Karpas-422 (cell line): ENCODE data around the gene ABHD12. TPM values are rescaled to one million over a fixed set of nuclear protein-coding genes. Genes with fewer than 3 reads are reported as not detected.

Source experiments
- DNase-seq: peaks from one replicate; pipeline ENCODE4 v3.0.0-alpha.2; 2015
- H2AFZ ChIP-seq: fragments of 200-600 bp; sonication (generic); 2 replicates; pipeline ENCODE4 v1.6.1; 2014; ENCODE audit warnings: antibody characterized with exemption, low read length, mixed read lengths
- H3K27ac ChIP-seq: fragments of 200-600 bp; sonication (generic); 2 replicates; pipeline ENCODE4 v1.5.1; 2014; ENCODE audit warnings: mild to moderate bottlenecking, low read length, moderate library complexity
- H3K27me3 ChIP-seq: fragments of 200-600 bp; sonication (generic); 2 replicates; pipeline ENCODE4 v1.6.1; 2014; ENCODE audit warnings: low read length, mixed read lengths
- H3K36me3 ChIP-seq: fragments of 200-600 bp; sonication (generic); 2 replicates; pipeline ENCODE4 v1.6.1; 2014; ENCODE audit warnings: low read length, mixed read lengths; ENCODE audit not compliant: insufficient read depth
- H3K4me1 ChIP-seq: fragments of 200-600 bp; sonication (generic); 2 replicates; pipeline ENCODE4 v1.6.1; 2014; ENCODE audit warnings: mild to moderate bottlenecking, low read length, mixed read lengths
- H3K4me2 ChIP-seq: fragments of 200-600 bp; sonication (generic); 2 replicates; pipeline ENCODE4 v1.6.1; 2014; ENCODE audit warnings: low read length, low read depth, mild to moderate bottlenecking; ENCODE audit not compliant: poor library complexity, severe bottlenecking
- H3K4me3 ChIP-seq: fragments of 200-600 bp; sonication (generic); 2 replicates; pipeline ENCODE4 v1.5.1; 2014; ENCODE audit warnings: mild to moderate bottlenecking, antibody characterized with exemption, low read length, mixed read lengths
- H3K79me2 ChIP-seq: fragments of 200-600 bp; sonication (generic); 2 replicates; pipeline ENCODE4 v1.6.1; 2014; ENCODE audit warnings: mild to moderate bottlenecking, low read length, mixed read lengths
- H3K9ac ChIP-seq: fragments of 200-600 bp; sonication (generic); 2 replicates; pipeline ENCODE4 v1.6.0; 2014; ENCODE audit warnings: low read length
- H3K9me2 ChIP-seq: fragments of 200-600 bp; sonication (generic), shearing (Covaris generic); replicated peaks from 2 replicates; pipeline ENCODE4 v1.6.0; 2014; ENCODE audit warnings: mild to moderate bottlenecking, low read length, moderate library complexity; ENCODE audit not compliant: insufficient read depth
- H3K9me3 ChIP-seq: fragments of 300-700, 200-600 bp; sonication (generic); 2 replicates; pipeline ENCODE4 v1.6.1; 2014; ENCODE audit warnings: low read length, mixed read lengths
- H4K20me1 ChIP-seq: fragments of 200-600 bp; sonication (generic); 2 replicates; pipeline ENCODE4 v1.6.1; 2014; ENCODE audit warnings: mild to moderate bottlenecking, antibody characterized with exemption, low read length, low read depth; ENCODE audit not compliant: insufficient read depth
- total RNA-seq: library from RNA; depleted of rRNA; stranded (reverse); fragments of >200 nt; shearing (Covaris generic); gene quantifications from 2 replicates; pipeline ENCODE4 v1.2.3, GENCODE V29; 2014; ENCODE audit warnings: low replicate concordance

The ABHD12 gene
- total RNA-seq, 1 experiment from 2014 or later = 26.1 TPM

GRCh38 chr20:25292176-25292891 lies 98.3 kb downstream of the ABHD12 start:
- H3K9me3 ChIP-seq = no peaks in the 10 kb centered on the region

GRCh38 chr20:25291432-25292133 lies 99.1 kb downstream of the ABHD12 start:
- H2AFZ ChIP-seq = no peak overlapping the region
- H3K9ac ChIP-seq = no peak overlapping the region
- no peak overlapping the region for H3K27ac ChIP-seq
- H4K20me1 ChIP-seq = peaks cover 10% of the 10 kb centered on the region; the same call in 1 of the 2 replicates
- no peaks in the 10 kb centered on the region for H3K9me3 ChIP-seq
- H3K4me3 ChIP-seq = no peak overlapping the region
- no peak overlapping the region for H3K4me2 ChIP-seq
- H3K27me3 ChIP-seq = no peaks in the 10 kb centered on the region
- no peaks in the 10 kb centered on the region for H3K9me2 ChIP-seq
- H3K4me1 ChIP-seq = peaks cover 34% of the 10 kb centered on the region
- peaks cover 53% of the 10 kb centered on the region for H3K36me3 ChIP-seq
- no peak for DNase-seq
- H3K79me2 ChIP-seq = no peaks in the 10 kb centered on the region

More at GRCh38 chr20:25292176-25292891, 98.3 kb downstream of the ABHD12 start:
- Histone ChIP-seq H3K27ac (no peak overlapping the region), H3K4me3 (no peak overlapping the region), H3K79me2 (no peaks in the 10 kb centered on the region), H3K4me1 (peaks cover 42% of the 10 kb centered on the region), H4K20me1 (peaks cover 10% of the 10 kb centered on the region; the same call in 1 of the 2 replicates), H2AFZ (no peak overlapping the region), H3K36me3 (peaks cover 48% of the 10 kb centered on the region), H3K27me3 (no peaks in the 10 kb centered on the region), H3K9me2 (no peaks in the 10 kb centered on the region), H3K9ac (no peak overlapping the region), H3K4me2 (no peak overlapping the region)
- no peak for DNase-seq

GRCh38 chr20:25290646-25291431 lies 99.8 kb downstream of the ABHD12 start:
- no peak overlapping the region for H3K27ac ChIP-seq
- peaks cover 27% of the 10 kb centered on the region for H3K4me1 ChIP-seq
- no peaks in the 10 kb centered on the region for H3K9me3 ChIP-seq
- H3K4me3 ChIP-seq = no peak overlapping the region
- H3K79me2 ChIP-seq = no peaks in the 10 kb centered on the region
- no peak overlapping the region for H2AFZ ChIP-seq
- no peak overlapping the region for H3K4me2 ChIP-seq
- H4K20me1 ChIP-seq = peaks cover 10% of the 10 kb centered on the region; the same call in 1 of the 2 replicates
- no peaks in the 10 kb centered on the region for H3K9me2 ChIP-seq
- H3K36me3 ChIP-seq = peaks cover 53% of the 10 kb centered on the region
- H3K9ac ChIP-seq = no peak overlapping the region
- DNase-seq = no peak
- no peaks in the 10 kb centered on the region for H3K27me3 ChIP-seq

GRCh38 chr20:25289886-25290597 lies 100.6 kb downstream of the ABHD12 start:
- Histone ChIP-seq H3K36me3 (peaks cover 58% of the 10 kb centered on the region), H3K27ac (no peak overlapping the region), H3K9me2 (no peaks in the 10 kb centered on the region), H3K9me3 (no peaks in the 10 kb centered on the region), H3K4me3 (no peak overlapping the region), H3K9ac (no peak overlapping the region), H3K27me3 (no peaks in the 10 kb centered on the region), H2AFZ (no peak overlapping the region), H3K79me2 (no peaks in the 10 kb centered on the region), H3K4me2 (no peak overlapping the region), H3K4me1 (peaks cover 19% of the 10 kb centered on the region), H4K20me1 (peaks cover 14% of the 10 kb centered on the region; the same call in 1 of the 2 replicates)
- DNase-seq = no peak

GRCh38 chr20:25288291-25289181 lies 102.1 kb downstream of the ABHD12 start:
- peaks cover 60% of the 10 kb centered on the region for H3K36me3 ChIP-seq
- no peak overlapping the region for H2AFZ ChIP-seq
- no peaks in the 10 kb centered on the region for H3K79me2 ChIP-seq
- H3K9me3 ChIP-seq = no peaks in the 10 kb centered on the region
- peaks cover 19% of the 10 kb centered on the region; the same call in 1 of the 2 replicates for H4K20me1 ChIP-seq
- H3K27me3 ChIP-seq = no peaks in the 10 kb centered on the region
- H3K27ac ChIP-seq = no peak overlapping the region
- no peak overlapping the region for H3K4me2 ChIP-seq
- no peak overlapping the region for H3K4me3 ChIP-seq
- peaks cover 4% of the 10 kb centered on the region for H3K4me1 ChIP-seq
- H3K9ac ChIP-seq = no peak overlapping the region
- no peaks in the 10 kb centered on the region for H3K9me2 ChIP-seq
- DNase-seq = no peak

GRCh38 chr20:25287631-25288290 lies 102.9 kb downstream of the ABHD12 start:
- H3K4me1 ChIP-seq = no peaks in the 10 kb centered on the region
- DNase-seq = no peak
- H3K79me2 ChIP-seq = no peaks in the 10 kb centered on the region
- no peak overlapping the region for H3K4me2 ChIP-seq
- H3K36me3 ChIP-seq = peaks cover 59% of the 10 kb centered on the region
- no peaks in the 10 kb centered on the region for H3K9me2 ChIP-seq
- no peaks in the 10 kb centered on the region for H3K27me3 ChIP-seq
- H4K20me1 ChIP-seq = peaks cover 18% of the 10 kb centered on the region; the same call in 1 of the 2 replicates
- H2AFZ ChIP-seq = no peak overlapping the region
- H3K4me3 ChIP-seq = no peak overlapping the region
- H3K9ac ChIP-seq = no peak overlapping the region
- no peaks in the 10 kb centered on the region for H3K9me3 ChIP-seq
- H3K27ac ChIP-seq = no peak overlapping the region

- no peak for DNase-seq
- peaks cover 60% of the 10 kb centered on the region for H3K36me3 ChIP-seq
- H4K20me1 ChIP-seq = peaks cover 26% of the 10 kb centered on the region; the same call in 1 of the 2 replicates
Measured at GRCh38 chr20:25286917-25287316, 103.7 kb downstream of the ABHD12 start.

More at GRCh38 chr20:25286917-25287316, 103.7 kb downstream of the ABHD12 start:
- Histone ChIP-seq H3K4me3 (no peak overlapping the region), H3K4me1 (peaks cover 6% of the 10 kb centered on the region), H3K9me3 (no peaks in the 10 kb centered on the region), H2AFZ (no peak overlapping the region), H3K4me2 (no peak overlapping the region), H3K79me2 (no peaks in the 10 kb centered on the region), H3K9ac (no peak overlapping the region), H3K27me3 (no peaks in the 10 kb centered on the region), H3K9me2 (no peaks in the 10 kb centered on the region), H3K27ac (no peak overlapping the region)
